Osteoblast (primary cell): ENCODE measurements around the gene GPR31. TPM values are rescaled to one million over a fixed set of nuclear protein-coding genes. Genes with fewer than 3 reads are reported as not detected.
A peak's percentile ranks its signal among the peaks of the same experiment; 100 is the strongest.

Experiments used
- DNase-seq: peaks from one replicate; pipeline ENCODE4 v3.0.0; 2011; ENCODE audit warnings: low spot score, mixed read lengths; ENCODE audit not compliant: insufficient read length; ENCODE audit errors: missing footprints
- H2AFZ ChIP-seq: 2 replicates; pipeline ENCODE4 v1.6.0; 2011; ENCODE audit warnings: mild to moderate bottlenecking, low read length
- H3K27ac ChIP-seq: 2 replicates; pipeline ENCODE4 v1.5.1; 2011; ENCODE audit warnings: mild to moderate bottlenecking, low read depth, low read length, moderate library complexity
- H3K27me3 ChIP-seq: 2 replicates; pipeline ENCODE4 v1.6.0; 2012; ENCODE audit warnings: mild to moderate bottlenecking, control low read depth, inconsistent platforms, low read length, moderate library complexity; ENCODE audit not compliant: insufficient read depth
- H3K36me3 ChIP-seq: 2 replicates; pipeline ENCODE4 v1.5.1; 2011; ENCODE audit warnings: mild to moderate bottlenecking, low read length, control low read depth, moderate library complexity; ENCODE audit not compliant: insufficient read depth
- H3K4me1 ChIP-seq: 2 replicates; pipeline ENCODE4 v1.5.1; 2011; ENCODE audit warnings: mild to moderate bottlenecking, low read length, control low read depth, moderate library complexity; ENCODE audit not compliant: insufficient read depth
- H3K4me2 ChIP-seq: 2 replicates; pipeline ENCODE4 v1.6.0; 2011; ENCODE audit warnings: mild to moderate bottlenecking, low read length; ENCODE audit not compliant: insufficient read depth
- H3K4me3 ChIP-seq: fragments of 200-600 bp; sonication (generic); 3 replicates; pipeline ENCODE4 v1.5.1; 2012; ENCODE audit warnings: mild to moderate bottlenecking, low read length, inconsistent platforms; ENCODE audit not compliant: insufficient read depth
- H3K79me2 ChIP-seq: 2 replicates; pipeline ENCODE4 v1.6.0; 2012; ENCODE audit warnings: mild to moderate bottlenecking, low read length, control low read depth, inconsistent platforms; ENCODE audit not compliant: insufficient read depth
- H3K9me3 ChIP-seq: 2 replicates; pipeline ENCODE4 v1.5.1; 2011; ENCODE audit warnings: low read depth, low read length, control low read depth
- H4K20me1 ChIP-seq: 2 replicates; pipeline ENCODE4 v1.6.0; 2012; ENCODE audit warnings: mild to moderate bottlenecking, low read length, control low read depth; ENCODE audit not compliant: insufficient read depth
- CTCF ChIP-seq: IDR thresholded peaks from 2 replicates; pipeline ENCODE4 v1.5.1; 2011; ENCODE audit warnings: mild to moderate bottlenecking, low read depth, low read length, moderate library complexity; ENCODE audit errors: extremely low read depth
- total RNA-seq: library from RNA; depleted of rRNA; stranded (reverse); fragments of >200 nt; gene quantifications from 2 replicates; pipeline ENCODE4 v1.2.3, GENCODE V29; 2012

GPR31 gene
- total RNA-seq, 1 donor = not detected

GRCh38 chr6:167113047-167113754 is 44.6 kb downstream of the GPR31 start:
- TF ChIP-seq CTCF = no peak
- H3K4me2 ChIP-seq = no peak overlapping the region
- H3K4me3 ChIP-seq = no peak overlapping the region
- no peaks in the 10 kb centered on the region for H4K20me1 ChIP-seq
- no peak overlapping the region for H3K27ac ChIP-seq
- peak; percentile 73 for DNase-seq
- no peak overlapping the region for H2AFZ ChIP-seq
- H3K4me1 ChIP-seq = no peaks in the 10 kb centered on the region
- H3K79me2 ChIP-seq = no peaks in the 10 kb centered on the region
- H3K9me3 ChIP-seq = no peaks in the 10 kb centered on the region
- no peaks in the 10 kb centered on the region for H3K36me3 ChIP-seq
- H3K27me3 ChIP-seq = no peaks in the 10 kb centered on the region

GRCh38 chr6:167112421-167112820 is 45.4 kb downstream of the GPR31 start:
- no peaks in the 10 kb centered on the region for H3K9me3 ChIP-seq
- no peak overlapping the region for H3K27ac ChIP-seq
- H3K4me2 ChIP-seq = no peak overlapping the region
- no peak overlapping the region for H2AFZ ChIP-seq
- TF ChIP-seq CTCF = no peak
- H3K4me1 ChIP-seq = no peaks in the 10 kb centered on the region
- H4K20me1 ChIP-seq = no peaks in the 10 kb centered on the region
- H3K27me3 ChIP-seq = no peaks in the 10 kb centered on the region
- H3K79me2 ChIP-seq = no peaks in the 10 kb centered on the region
- DNase-seq = peak; percentile 74
- H3K4me3 ChIP-seq = no peak overlapping the region
- no peaks in the 10 kb centered on the region for H3K36me3 ChIP-seq

- H3K9me3 ChIP-seq = no peaks in the 10 kb centered on the region
- H3K27ac ChIP-seq = no peak overlapping the region
- no peaks in the 10 kb centered on the region for H3K36me3 ChIP-seq
- H4K20me1 ChIP-seq = no peaks in the 10 kb centered on the region
- H3K4me3 ChIP-seq = no peak overlapping the region
- DNase-seq = no peak
- H3K79me2 ChIP-seq = no peaks in the 10 kb centered on the region
- no peak overlapping the region for H3K4me2 ChIP-seq
- no peak overlapping the region for H2AFZ ChIP-seq
- H3K4me1 ChIP-seq = no peaks in the 10 kb centered on the region
- no peaks in the 10 kb centered on the region for H3K27me3 ChIP-seq
- no peak for TF ChIP-seq CTCF
Observed at GRCh38 chr6:167111597-167111996, 46.2 kb downstream of the GPR31 start.

- no peak for DNase-seq
- Histone ChIP-seq H3K27ac (no peak overlapping the region), H4K20me1 (no peaks in the 10 kb centered on the region), H3K4me2 (no peak overlapping the region), H3K4me3 (no peak overlapping the region), H3K36me3 (no peaks in the 10 kb centered on the region), H3K79me2 (no peaks in the 10 kb centered on the region), H3K4me1 (no peaks in the 10 kb centered on the region), H2AFZ (no peak overlapping the region), H3K9me3 (no peaks in the 10 kb centered on the region), H3K27me3 (no peaks in the 10 kb centered on the region)
- TF ChIP-seq CTCF = no peak
Observed at GRCh38 chr6:167109651-167110050, 48.1 kb downstream of the GPR31 start.
